Transverse colon (tissue), 4 donors: Measurements from ENCODE around the gene RNF11. TPM values are rescaled to one million over a fixed set of nuclear protein-coding genes. Genes with fewer than 3 reads are reported as not detected.
A peak's percentile ranks its signal among the peaks of the same experiment; 100 is the strongest.

Experiments
- DNase-seq: peaks from one replicate; pipeline ENCODE4 v3.0.0-alpha.2; 2019
- H3K27ac ChIP-seq, 4 donors: fragments of 200-600 bp; sonication (generic); 2 replicates each; pipeline ENCODE4 v1.5.1; 2016 to 2018; ENCODE audit warnings: inconsistent platforms in 4 of 4
- H3K27me3 ChIP-seq: fragments of 200-600 bp; sonication (generic); 2 replicates; pipeline ENCODE4 v1.5.1; 2017; ENCODE audit warnings: inconsistent platforms
- H3K36me3 ChIP-seq, 4 donors: fragments of 200-600 bp; sonication (generic); 2 replicates each; pipeline ENCODE4 v1.5.1; 2017 to 2019; ENCODE audit warnings: inconsistent platforms in 4 of 4
- H3K4me1 ChIP-seq, 4 donors: fragments of 200-600 bp; sonication (generic); 2 replicates each; pipeline ENCODE4 v1.5.1; 2017 to 2020; ENCODE audit warnings: inconsistent platforms in 4 of 4
- H3K4me3 ChIP-seq, 4 donors: fragments of 200-600 bp; sonication (generic); 1 replicate in 1 of 4; 2 replicates in 3 of 4; pipeline versions ENCODE4 v1.5.1 to v1.6.1; 2017 to 2019; ENCODE audit warnings: inconsistent platforms in 4 of 4
- H3K9me3 ChIP-seq, 2 donors: fragments of 200-600 bp; sonication (generic); 2 replicates each; pipeline ENCODE4 v1.5.1; 2017 to 2019; ENCODE audit warnings: inconsistent platforms in 2 of 2
- CTCF ChIP-seq, 5 experiments: fragments of 200-600 bp in 3 of 5; fragments of 450-650 bp in 2 of 5; sonication (generic) in 3 of 5; IDR thresholded peaks; 1 replicate in 2 of 5; 2 replicates in 3 of 5; pipeline ENCODE4 v1.5.1; 2016 to 2017; ENCODE audit warnings: antibody characterized with exemption in 5 of 5, inconsistent platforms in 3 of 5, mild to moderate bottlenecking in 2 of 5, moderate library complexity in 1 of 5
- EP300 ChIP-seq: sonication (generic); formaldehyde crosslinking; IDR thresholded peaks from one replicate; pipeline ENCODE4 v1.6.1; 2017; ENCODE audit warnings: antibody characterized with exemption, low read depth
- POLR2A ChIP-seq: fragments of 450-650 bp; IDR thresholded peaks from one replicate; pipeline ENCODE4 v1.6.1; 2016; ENCODE audit warnings: antibody characterized with exemption, mild to moderate bottlenecking, moderate library complexity
- POLR2AphosphoS5 ChIP-seq, 3 donors: sonication (generic); formaldehyde crosslinking; IDR thresholded peaks; one replicate each; pipeline ENCODE4 v1.6.1; 2016; ENCODE audit warnings: antibody characterized with exemption in 3 of 3
- WGBS, 2 donors: methylation state at CpG; one replicate each; pipeline ENCODE4 v1.1.5; 2018; ENCODE audit warnings: low coverage in 1 of 2; 5-methylcytosine and 5-hydroxymethylcytosine counted together
- in situ Hi-C, 4 donors: fragments of 200-750 bp; cut with MboI; loops; one replicate each; pipeline versions ENCODE4 v1.15.0 to v1.15.1; 2017; ENCODE audit warnings: low sequenced_read_pairs in 3 of 4, low pct_ligation_motif_present in 1 of 4, low pct_unique_long_range_greater_than_20kb in 1 of 4
- intact Hi-C: fragments of 100-400 bp; cut with DNase I; formaldehyde crosslinking; loops from one replicate; pipeline ENCODE4 v1.15.1; 2023; ENCODE audit warnings: low total_unique reads
- total RNA-seq, 4 donors: library from RNA; depleted of rRNA; stranded (reverse); fragments of >200 nt; gene quantifications; one replicate each; pipeline ENCODE4 v1.1.0, GENCODE V29; 2016

Gene RNF11
- total RNA-seq, 4 donors from 2014 or later = 34.8 to 72.5 (median 52.8) TPM

- no peaks in the 10 kb centered on the region for H3K27me3 ChIP-seq
- no peak overlapping the region for H3K27ac ChIP-seq
- no peak for TF ChIP-seq EP300
- TF ChIP-seq CTCF (IDR thresholded peaks at IDR 0.05) = peak; percentile 62 to 91 (median 81)
- H3K4me1 ChIP-seq = no peaks in the 10 kb centered on the region
- H3K4me3 ChIP-seq = no peak overlapping the region
- no peaks in the 10 kb centered on the region for H3K36me3 ChIP-seq
- in situ Hi-C loops = loop anchor here (5.0 to 25.0 kb wide), 5 partner anchors 102 to 830 kb away; no protein-coding TSS in a partner anchor
- 48 to 57% methylated on average over 3 of the region's 3 CpGs for WGBS, 2 donors
- peak; percentile 63 for DNase-seq
- H3K9me3 ChIP-seq = no peaks in the 10 kb centered on the region
- intact Hi-C loops = loop anchor here (10.0 kb wide), 1 partner anchor 102 kb away; no protein-coding TSS in a partner anchor
Measured at GRCh38 chr1:51192213-51192843, 43.7 kb upstream of the RNF11 start.

- intact Hi-C loops (loop anchor here (10.0 kb wide), 1 partner anchor 101 kb away; no protein-coding TSS in a partner anchor), in situ Hi-C loops (loop anchor here (5.0 to 25.0 kb wide), 5 partner anchors 101 to 831 kb away; no protein-coding TSS in a partner anchor)
- Histone ChIP-seq H3K27ac (no peak overlapping the region), H3K4me1 (no peaks in the 10 kb centered on the region), H3K36me3 (no peaks in the 10 kb centered on the region), H3K27me3 (no peaks in the 10 kb centered on the region), H3K4me3 (no peak overlapping the region), H3K9me3 (no peaks in the 10 kb centered on the region)
- TF ChIP-seq CTCF (IDR thresholded peaks at IDR 0.05) (no peak), EP300 (no peak), POLR2AphosphoS5 (IDR thresholded peaks at IDR 0.05) (no peak), POLR2A (no peak)
- DNase-seq = no peak
Measured at GRCh38 chr1:51193564-51193963, 42.5 kb upstream of the RNF11 start.

- H3K27ac ChIP-seq = no peak overlapping the region
- in situ Hi-C loops = no loop called here
- no peak for DNase-seq
- H3K9me3 ChIP-seq = no peaks in the 10 kb centered on the region
- no peaks in the 10 kb centered on the region for H3K4me1 ChIP-seq
- WGBS, 2 donors = 88 to 90% methylated on average over 1 to 3 of the region's 3 CpGs
- TF ChIP-seq POLR2AphosphoS5 (IDR thresholded peaks at IDR 0.05) = no peak
- no peak for TF ChIP-seq CTCF (IDR thresholded peaks at IDR 0.05)
- TF ChIP-seq EP300 = no peak
- TF ChIP-seq POLR2A = no peak
- no peaks in the 10 kb centered on the region for H3K36me3 ChIP-seq
- H3K27me3 ChIP-seq = no peaks in the 10 kb centered on the region
- H3K4me3 ChIP-seq = no peak overlapping the region
- intact Hi-C loops = no loop called here
Measured at GRCh38 chr1:51203121-51203873, 32.8 kb upstream of the RNF11 start.

GRCh38 chr1:51203874-51204245 is 32.2 kb upstream of the RNF11 start:
- Histone ChIP-seq H3K9me3 (no peaks in the 10 kb centered on the region), H3K36me3 (no peaks in the 10 kb centered on the region), H3K4me3 (no peak overlapping the region), H3K27ac (no peak overlapping the region), H3K27me3 (no peaks in the 10 kb centered on the region), H3K4me1 (no peaks in the 10 kb centered on the region)
- 85 to 88% methylated on average over 3 to 6 of the region's 6 CpGs for WGBS, 2 donors
- no peak for DNase-seq
- in situ Hi-C loops = no loop called here
- intact Hi-C loops = no loop called here
- no peak for TF ChIP-seq CTCF (IDR thresholded peaks at IDR 0.05)
- no peak for TF ChIP-seq POLR2AphosphoS5 (IDR thresholded peaks at IDR 0.05)
- no peak for TF ChIP-seq POLR2A
- TF ChIP-seq EP300 = no peak
